ENCODE measurements around the gene SLIT3.
"Not testable (repeated sequence)": the region's sequence is repeated elsewhere in the genome, so short reads cannot be mapped to it uniquely, and the experiment has no call there.

SLIT3 gene

GRCh38 chr5:168637793-168638192 is 663.1 kb downstream of the SLIT3 start:
- H3K27me3 ChIP-seq (replicated peaks; ENCODE audit: control insufficient read depth, insufficient read depth, low read length), result no peaks in the 10 kb centered on the region
- TF ChIP-seq CTCF (IDR thresholded peaks at IDR 0.05; ENCODE audit: insufficient read depth, low read length, poor library complexity, severe bottlenecking), result no peak
- no peaks in the 10 kb centered on the region for H3K36me3 ChIP-seq (ENCODE audit: control insufficient read depth, insufficient read depth, low read length)
- H3K4me3 ChIP-seq (replicated peaks; ENCODE audit: low read depth, low read length), result no peak overlapping the region
- no peak for DNase-seq (ENCODE audit: extremely low read depth, insufficient read length)

- Histone ChIP-seq H3K4me3 (replicated peaks; ENCODE audit: low read depth, low read length) (no peak overlapping the region), H3K36me3 (ENCODE audit: control insufficient read depth, insufficient read depth, low read length) (no peaks in the 10 kb centered on the region), H3K27me3 (replicated peaks; ENCODE audit: control insufficient read depth, insufficient read depth, low read length) (no peaks in the 10 kb centered on the region)
- no peak for TF ChIP-seq CTCF (IDR thresholded peaks at IDR 0.05; ENCODE audit: insufficient read depth, low read length, poor library complexity, severe bottlenecking)
- no peak for DNase-seq (ENCODE audit: extremely low read depth, insufficient read length)
Measured at GRCh38 chr5:168637281-168637680, 663.7 kb downstream of the SLIT3 start.

- not testable (repeated sequence) for H3K4me3 ChIP-seq (replicated peaks; ENCODE audit: low read depth, low read length); DNase-seq (ENCODE audit: extremely low read depth, insufficient read length); H3K27me3 ChIP-seq (replicated peaks; ENCODE audit: control insufficient read depth, insufficient read depth, low read length); H3K36me3 ChIP-seq (ENCODE audit: control insufficient read depth, insufficient read depth, low read length)
Measured at GRCh38 chr5:168630958-168631357, 670.0 kb downstream of the SLIT3 start.

- Histone ChIP-seq H3K36me3 (ENCODE audit: control insufficient read depth, insufficient read depth, low read length) (no peaks in the 10 kb centered on the region), H3K27me3 (replicated peaks; ENCODE audit: control insufficient read depth, insufficient read depth, low read length) (no peaks in the 10 kb centered on the region), H3K4me3 (replicated peaks; ENCODE audit: low read depth, low read length) (no peak overlapping the region)
- no peak for TF ChIP-seq CTCF (IDR thresholded peaks at IDR 0.05; ENCODE audit: insufficient read depth, low read length, poor library complexity, severe bottlenecking)
- DNase-seq (ENCODE audit: extremely low read depth, insufficient read length), result no peak
Measured at GRCh38 chr5:168624850-168625364, 676.0 kb downstream of the SLIT3 start.

GRCh38 chr5:168620807-168621206 is 680.1 kb downstream of the SLIT3 start:
- TF ChIP-seq CTCF (IDR thresholded peaks at IDR 0.05; ENCODE audit: insufficient read depth, low read length, poor library complexity, severe bottlenecking), result no peak
- no peak for DNase-seq (ENCODE audit: extremely low read depth, insufficient read length)
- no peaks in the 10 kb centered on the region for H3K27me3 ChIP-seq (replicated peaks; ENCODE audit: control insufficient read depth, insufficient read depth, low read length)
- no peaks in the 10 kb centered on the region for H3K36me3 ChIP-seq (ENCODE audit: control insufficient read depth, insufficient read depth, low read length)
- H3K4me3 ChIP-seq (replicated peaks; ENCODE audit: low read depth, low read length), result no peak overlapping the region

- Histone ChIP-seq H3K27me3 (replicated peaks; ENCODE audit: control insufficient read depth, insufficient read depth, low read length) (no peaks in the 10 kb centered on the region), H3K36me3 (ENCODE audit: control insufficient read depth, insufficient read depth, low read length) (no peaks in the 10 kb centered on the region), H3K4me3 (replicated peaks; ENCODE audit: low read depth, low read length) (no peak overlapping the region)
- DNase-seq (ENCODE audit: extremely low read depth, insufficient read length), result no peak
- no peak for TF ChIP-seq CTCF (IDR thresholded peaks at IDR 0.05; ENCODE audit: insufficient read depth, low read length, poor library complexity, severe bottlenecking)
Measured at GRCh38 chr5:168614661-168615060, 686.3 kb downstream of the SLIT3 start.

Data from GM06990 (cell line).